HepG2 (cell line): ENCODE results near the gene FUBP3. TPM values are rescaled to one million over a fixed set of nuclear protein-coding genes. Genes with fewer than 3 reads are reported as not detected.

Source experiments
- ATAC-seq: fragments of 200-7000 bp; cut with Tn5 transposase; 3 replicates; pipeline ENCODE4 v1.9.1; 2020; ENCODE audit warnings: mild to moderate bottlenecking, moderate library complexity
- BruUV-seq: library from RNA; stranded (reverse); fragments of 400-500 nt; replicated peaks from 2 replicates; lab custom pipeline; 2021; lab: Mats Ljungman, UMichigan
- CTCF ChIA-PET: fragments of 300-600 bp; formaldehyde crosslinking; extraction: SDS; loops from one replicate; lab custom pipeline; 2021; ENCODE audit warnings: low total read pairs, inconsistent platforms, low intra/inter-chr PET ratio; lab: Yijun Ruan, JAX
- POLR2A ChIA-PET: fragments of 350-600 bp; sonication (Branson Sonifier 250); formaldehyde crosslinking; loops from one replicate; lab custom pipeline; 2020; ENCODE audit warnings: antibody characterized with exemption, inconsistent platforms; lab: Yijun Ruan, JAX
- DNase-seq: peaks from one replicate; pipeline ENCODE4 v3.0.0-alpha.2; 2015; ENCODE audit warnings: low spot score
- FAIRE-seq: peaks from 3 replicates; lab custom pipeline; 2011; peaks lifted over from hg19 to GRCh38; lab: Jason Lieb, UNC
- H2AFZ ChIP-seq: one replicate; pipeline ENCODE4 v1.6.1; 2011; ENCODE audit warnings: low read length, inconsistent platforms
- H3K27ac ChIP-seq: fragments of 300-600 bp; 3 replicates; pipeline ENCODE4 v1.8.0; 2011; ENCODE audit warnings: mixed run types, mild to moderate bottlenecking, mixed read lengths, low read length, inconsistent platforms; ENCODE audit not compliant: insufficient read depth; ENCODE audit errors: extremely low read length
- H3K27me3 ChIP-seq, 2 experiments: fragments of 200-600 bp in 1 of 2; 2 replicates in 1 of 2; 3 replicates in 1 of 2; pipeline versions ENCODE4 v1.6.0 to v1.8.0; 2011; ENCODE audit warnings: low read length in 2 of 2, mild to moderate bottlenecking in 2 of 2, moderate library complexity in 2 of 2, inconsistent platforms in 1 of 2; ENCODE audit not compliant: insufficient read depth in 2 of 2, control insufficient read depth in 1 of 2
- H3K36me3 ChIP-seq, 2 experiments: fragments of 200-600 bp in 1 of 2; replicated peaks in 1 of 2; 2 replicates in 1 of 2; 3 replicates in 1 of 2; pipeline versions ENCODE4 v1.5.1 to v1.8.0; 2011; ENCODE audit warnings: low read length in 2 of 2, inconsistent platforms in 1 of 2; ENCODE audit not compliant: insufficient read depth in 2 of 2, control insufficient read depth in 1 of 2
- H3K4me1 ChIP-seq: 2 replicates; pipeline ENCODE4 v1.5.1; 2012; ENCODE audit warnings: low read length, inconsistent platforms; ENCODE audit not compliant: insufficient read depth
- H3K4me2 ChIP-seq: 2 replicates; pipeline ENCODE4 v1.6.0; 2011; ENCODE audit warnings: low read depth, low read length, inconsistent platforms
- H3K4me3 ChIP-seq, 3 experiments: fragments of 200-600 bp in 1 of 3; sonication (generic), shearing (Covaris generic) in 1 of 3; replicated peaks in 1 of 3; 2 replicates each; pipeline ENCODE4 v1.5.1; 2011 to 2016; ENCODE audit warnings: low read length in 3 of 3, inconsistent platforms in 2 of 3, low read depth in 2 of 3, mild to moderate bottlenecking in 2 of 3, control low read depth in 1 of 3, mixed read lengths in 1 of 3; ENCODE audit not compliant: insufficient read depth in 1 of 3
- H3K79me2 ChIP-seq: one replicate; pipeline ENCODE4 v1.6.1; 2011; ENCODE audit warnings: low read length, inconsistent platforms; ENCODE audit not compliant: insufficient read depth
- H3K9ac ChIP-seq: 2 replicates; pipeline ENCODE4 v1.6.0; 2011; ENCODE audit warnings: mild to moderate bottlenecking, low read depth, low read length, inconsistent platforms; ENCODE audit not compliant: insufficient read depth
- H3K9me3 ChIP-seq: 2 replicates; pipeline ENCODE4 v1.5.1; 2012; ENCODE audit warnings: mild to moderate bottlenecking, low read length
- H4K20me1 ChIP-seq: 2 replicates; pipeline ENCODE4 v1.6.0; 2011; ENCODE audit warnings: inconsistent platforms, mild to moderate bottlenecking, low read length, moderate library complexity; ENCODE audit not compliant: insufficient read depth
- CEBPB ChIP-seq: IDR thresholded peaks from 2 replicates; pipeline ENCODE4 v1.6.1; 2011; ENCODE audit warnings: low read depth, low read length, improper control_type of control experiment, borderline replicate concordance
- FOXA3 ChIP-seq: IDR thresholded peaks from 2 replicates; pipeline ENCODE4 v1.6.1; 2016; ENCODE audit warnings: missing genetic modification reagents, missing compliant biosample characterization
- GATA4 ChIP-seq: sonication (generic); IDR thresholded peaks from 2 replicates; pipeline ENCODE4 v1.6.1; 2016; ENCODE audit warnings: antibody characterized with exemption, low read depth, borderline replicate concordance
- PHF21A ChIP-seq: sonication (generic); formaldehyde crosslinking; IDR thresholded peaks from 2 replicates; pipeline ENCODE4 v1.5.0; 2020; ENCODE audit warnings: mild to moderate bottlenecking, missing genetic modification reagents
- RFX1 ChIP-seq: fragments of 450-650 bp; IDR thresholded peaks from 2 replicates; pipeline ENCODE4 v1.6.1; 2017
- ZFX ChIP-seq: sonication (generic); formaldehyde crosslinking; IDR thresholded peaks from 2 replicates; pipeline ENCODE4 v1.4.0; 2020; ENCODE audit warnings: mild to moderate bottlenecking, low read depth, missing genetic modification reagents, moderate library complexity
- ZNF549 ChIP-seq: sonication (generic); formaldehyde crosslinking; IDR thresholded peaks from 2 replicates; pipeline ENCODE4 v1.5.0; 2020; ENCODE audit warnings: missing genetic modification reagents
- WGBS: methylation state at CpG from one replicate; pipeline ENCODE4 v1.1.6; 2017; ENCODE audit warnings: low lambda C conversion rate; 5-methylcytosine and 5-hydroxymethylcytosine counted together
- in situ Hi-C: cut with HindIII; loops from 2 replicates; pipeline ENCODE4 v1.10.0; 2017; ENCODE audit warnings: low pct_unique_long_range_greater_than_20kb; ENCODE audit not compliant: extremely low pct_ligation_motif_present
- intact Hi-C: fragments of 100-400 bp; cut with micrococcal nuclease; formaldehyde crosslinking; loops from one replicate; pipeline ENCODE4 v1.10.0; 2022; ENCODE audit not compliant: unreplicated experiment
- polyA plus RNA-seq, 8 experiments: library from polyadenylated mRNA; depleted of rRNA in 3 of 8; stranded (reverse) in 7 of 8; unstranded in 1 of 8; fragments of >200 nt; fragmentation: Illumina TruSeq in 4 of 8; extraction: Trizol in 4 of 8; gene quantifications; 2 replicates each; pipeline versions ENCODE4 v1.2.1 to v1.2.3, GENCODE V29; 2011 to 2016; ENCODE audit warnings: low read depth in 4 of 8, missing spikeins in 1 of 8, mixed read lengths in 1 of 8; ENCODE audit not compliant: insufficient read depth in 1 of 8
- total RNA-seq, 5 experiments: library from RNA; depleted of rRNA; stranded (reverse); fragments of >200 nt; fragmentation: Illumina TruSeq; extraction: Trizol; gene quantifications; 2 replicates each; pipeline ENCODE4 v1.2.3, GENCODE V29; 2016; ENCODE audit warnings: low read depth in 1 of 5
- TF ChIP-seq, protein P1 (sequence below): sonication (generic); formaldehyde crosslinking; IDR thresholded peaks from 2 replicates; pipeline ENCODE4 v1.9.0; 2021; ENCODE audit warnings: missing genetic modification reagents, borderline replicate concordance
- TF ChIP-seq, protein P2 (sequence below): sonication (generic); formaldehyde crosslinking; IDR thresholded peaks from 2 replicates; pipeline ENCODE4 v1.8.0; 2022; ENCODE audit warnings: mild to moderate bottlenecking, missing genetic modification reagents
- TF ChIP-seq, protein P3 (sequence below): sonication (generic); formaldehyde crosslinking; conservative IDR thresholded peaks from 2 replicates; pipeline ENCODE4 v1.4.0; 2020; ENCODE audit warnings: missing genetic modification reagents
- TF ChIP-seq, protein P4 (sequence below): sonication (generic); formaldehyde crosslinking; IDR thresholded peaks from 2 replicates; pipeline ENCODE4 v1.5.0; 2020; ENCODE audit warnings: missing genetic modification reagents
- TF ChIP-seq, protein P5 (sequence below): sonication (generic); formaldehyde crosslinking; IDR thresholded peaks from 2 replicates; pipeline ENCODE4 v1.4.0; 2020; ENCODE audit warnings: missing genetic modification reagents
- TF ChIP-seq, protein P6 (sequence below): sonication (generic); formaldehyde crosslinking; IDR thresholded peaks from 2 replicates; pipeline ENCODE4 v1.4.0; 2020; ENCODE audit warnings: mild to moderate bottlenecking, missing genetic modification reagents

Gene FUBP3
- total and polyA plus RNA-seq, 2 of the 13 experiments (the other 11 are each of a cell fraction or from before 2014, with no cell fraction given) = 28.7 to 40.0 TPM

DNA sequence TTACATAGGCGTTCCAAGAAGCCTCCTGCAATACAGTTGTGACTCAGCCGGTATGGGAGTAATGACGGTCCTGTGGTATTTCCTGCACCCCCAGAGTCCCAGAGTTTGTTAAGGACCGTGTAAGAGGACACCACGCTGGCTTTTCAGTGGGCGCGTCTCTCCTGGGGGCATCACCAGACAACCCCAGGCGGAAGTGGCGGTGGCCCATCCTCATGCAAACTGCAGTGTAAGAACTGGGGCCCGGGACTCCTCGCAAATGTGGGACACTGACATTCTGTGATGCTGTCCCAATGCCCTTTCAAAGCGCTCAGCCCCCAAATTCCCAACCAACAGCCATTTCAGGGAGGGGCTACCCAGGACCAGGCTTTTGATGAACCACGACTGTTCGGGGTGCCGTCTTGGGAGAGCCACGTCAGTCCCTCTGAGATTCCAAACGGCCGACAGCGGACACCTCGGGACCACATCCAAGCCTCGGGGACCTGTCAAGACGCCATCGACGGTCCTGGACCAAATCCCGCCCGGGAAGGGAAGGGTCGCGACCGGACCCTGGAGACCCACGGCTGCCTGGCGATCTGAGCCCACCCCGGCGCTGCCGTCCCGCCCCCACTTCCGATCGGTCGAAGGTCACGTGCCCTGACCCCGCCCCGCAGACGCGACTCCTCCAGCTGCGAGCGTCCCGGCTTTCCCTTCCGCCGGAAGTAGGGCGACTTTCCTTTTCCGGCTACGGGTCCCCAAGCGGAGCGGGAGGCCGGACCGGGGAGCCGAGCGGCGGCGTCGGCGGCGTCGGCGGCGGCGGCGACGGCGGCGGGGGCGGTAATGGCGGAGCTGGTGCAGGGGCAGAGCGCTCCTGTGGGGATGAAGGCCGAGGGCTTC lies at the start of gene FUBP3 (continued):
- TF ChIP-seq, protein P1, sequence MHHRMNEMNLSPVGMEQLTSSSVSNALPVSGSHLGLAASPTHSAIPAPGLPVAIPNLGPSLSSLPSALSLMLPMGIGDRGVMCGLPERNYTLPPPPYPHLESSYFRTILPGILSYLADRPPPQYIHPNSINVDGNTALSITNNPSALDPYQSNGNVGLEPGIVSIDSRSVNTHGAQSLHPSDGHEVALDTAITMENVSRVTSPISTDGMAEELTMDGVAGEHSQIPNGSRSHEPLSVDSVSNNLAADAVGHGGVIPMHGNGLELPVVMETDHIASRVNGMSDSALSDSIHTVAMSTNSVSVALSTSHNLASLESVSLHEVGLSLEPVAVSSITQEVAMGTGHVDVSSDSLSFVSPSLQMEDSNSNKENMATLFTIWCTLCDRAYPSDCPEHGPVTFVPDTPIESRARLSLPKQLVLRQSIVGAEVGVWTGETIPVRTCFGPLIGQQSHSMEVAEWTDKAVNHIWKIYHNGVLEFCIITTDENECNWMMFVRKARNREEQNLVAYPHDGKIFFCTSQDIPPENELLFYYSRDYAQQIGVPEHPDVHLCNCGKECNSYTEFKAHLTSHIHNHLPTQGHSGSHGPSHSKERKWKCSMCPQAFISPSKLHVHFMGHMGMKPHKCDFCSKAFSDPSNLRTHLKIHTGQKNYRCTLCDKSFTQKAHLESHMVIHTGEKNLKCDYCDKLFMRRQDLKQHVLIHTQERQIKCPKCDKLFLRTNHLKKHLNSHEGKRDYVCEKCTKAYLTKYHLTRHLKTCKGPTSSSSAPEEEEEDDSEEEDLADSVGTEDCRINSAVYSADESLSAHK (CRISPR knock-in tag) = no peak
- peak; percentile 48; the same call in 1 of the 2 replicates for TF ChIP-seq GATA4
- TF ChIP-seq, protein P2, sequence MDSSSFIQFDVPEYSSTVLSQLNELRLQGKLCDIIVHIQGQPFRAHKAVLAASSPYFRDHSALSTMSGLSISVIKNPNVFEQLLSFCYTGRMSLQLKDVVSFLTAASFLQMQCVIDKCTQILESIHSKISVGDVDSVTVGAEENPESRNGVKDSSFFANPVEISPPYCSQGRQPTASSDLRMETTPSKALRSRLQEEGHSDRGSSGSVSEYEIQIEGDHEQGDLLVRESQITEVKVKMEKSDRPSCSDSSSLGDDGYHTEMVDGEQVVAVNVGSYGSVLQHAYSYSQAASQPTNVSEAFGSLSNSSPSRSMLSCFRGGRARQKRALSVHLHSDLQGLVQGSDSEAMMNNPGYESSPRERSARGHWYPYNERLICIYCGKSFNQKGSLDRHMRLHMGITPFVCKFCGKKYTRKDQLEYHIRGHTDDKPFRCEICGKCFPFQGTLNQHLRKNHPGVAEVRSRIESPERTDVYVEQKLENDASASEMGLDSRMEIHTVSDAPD (CRISPR knock-in tag) = peak; percentile 20; the same call in 1 of the 2 replicates
- TF ChIP-seq, protein P3, sequence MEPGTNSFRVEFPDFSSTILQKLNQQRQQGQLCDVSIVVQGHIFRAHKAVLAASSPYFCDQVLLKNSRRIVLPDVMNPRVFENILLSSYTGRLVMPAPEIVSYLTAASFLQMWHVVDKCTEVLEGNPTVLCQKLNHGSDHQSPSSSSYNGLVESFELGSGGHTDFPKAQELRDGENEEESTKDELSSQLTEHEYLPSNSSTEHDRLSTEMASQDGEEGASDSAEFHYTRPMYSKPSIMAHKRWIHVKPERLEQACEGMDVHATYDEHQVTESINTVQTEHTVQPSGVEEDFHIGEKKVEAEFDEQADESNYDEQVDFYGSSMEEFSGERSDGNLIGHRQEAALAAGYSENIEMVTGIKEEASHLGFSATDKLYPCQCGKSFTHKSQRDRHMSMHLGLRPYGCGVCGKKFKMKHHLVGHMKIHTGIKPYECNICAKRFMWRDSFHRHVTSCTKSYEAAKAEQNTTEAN (CRISPR knock-in tag) = no peak

DNA sequence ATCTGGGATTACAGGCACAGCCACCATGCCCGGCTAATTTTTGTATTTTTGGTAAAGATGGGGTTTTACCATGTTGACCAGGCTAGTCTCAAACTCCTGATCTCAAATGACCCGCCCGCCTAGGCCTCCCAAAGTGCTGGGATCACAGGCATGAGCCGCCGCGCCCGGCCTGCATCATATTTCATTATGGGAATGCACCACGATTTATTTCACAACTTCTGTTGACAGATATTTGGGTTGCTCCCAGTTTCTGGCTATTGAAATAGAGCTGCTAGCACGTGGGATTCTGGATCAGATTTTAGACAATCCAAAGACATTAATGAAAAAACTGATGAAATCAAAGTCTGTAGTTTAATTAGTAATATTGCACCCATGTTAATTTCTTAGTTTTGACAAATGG lies 48.4 kb upstream of the FUBP3 start:
- no peaks in the 10 kb centered on the region for H4K20me1 ChIP-seq
- peaks cover 66% of the 10 kb centered on the region for H3K4me1 ChIP-seq
- DNase-seq (peak; percentile 36), ATAC-seq (no peak), FAIRE-seq (no peak)
- H3K27ac ChIP-seq = no peak overlapping the region
- POLR2A ChIA-PET = interaction anchor here (0.8 to 7.3 kb wide), 2 partner anchors 9 to 32 kb away, joined by 3 to 86 read pairs; no protein-coding TSS in a partner anchor
- H3K27me3 ChIP-seq = no peaks in the 10 kb centered on the region; a peak in 1 of 5 replicates
- no peak overlapping the region for H3K4me3 ChIP-seq
- CTCF ChIA-PET = no interaction called here
- H3K36me3 ChIP-seq = no peaks in the 10 kb centered on the region
- intact Hi-C loops (no loop called here), in situ Hi-C loops (no loop called here)
- no peak overlapping the region for H2AFZ ChIP-seq
- WGBS = 5% methylated on average over 9 of the region's 9 CpGs
- H3K9ac ChIP-seq = no peak overlapping the region
- no peaks in the 10 kb centered on the region for H3K79me2 ChIP-seq
- H3K9me3 ChIP-seq = no peaks in the 10 kb centered on the region
- no TSS peak for BruUV-seq
- H3K4me2 ChIP-seq = no peak overlapping the region
- TF ChIP-seq CEBPB (peak; percentile 65; the same call in 1 of the 2 replicates), RFX1 (no peak), PHF21A (CRISPR knock-in tag) (0 out of 2 replicates have a peak, but pooled peaks have one; percentile 15), ZNF549 (CRISPR knock-in tag) (no peak), FOXA3 (CRISPR knock-in tag) (0 out of 2 replicates have a peak, but pooled peaks have one; percentile 15), ZFX (CRISPR knock-in tag) (0 out of 2 replicates have a peak, but pooled peaks have one; percentile 19)
- TF ChIP-seq, protein P4, sequence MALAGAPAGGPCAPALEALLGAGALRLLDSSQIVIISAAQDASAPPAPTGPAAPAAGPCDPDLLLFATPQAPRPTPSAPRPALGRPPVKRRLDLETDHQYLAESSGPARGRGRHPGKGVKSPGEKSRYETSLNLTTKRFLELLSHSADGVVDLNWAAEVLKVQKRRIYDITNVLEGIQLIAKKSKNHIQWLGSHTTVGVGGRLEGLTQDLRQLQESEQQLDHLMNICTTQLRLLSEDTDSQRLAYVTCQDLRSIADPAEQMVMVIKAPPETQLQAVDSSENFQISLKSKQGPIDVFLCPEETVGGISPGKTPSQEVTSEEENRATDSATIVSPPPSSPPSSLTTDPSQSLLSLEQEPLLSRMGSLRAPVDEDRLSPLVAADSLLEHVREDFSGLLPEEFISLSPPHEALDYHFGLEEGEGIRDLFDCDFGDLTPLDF (CRISPR knock-in tag) = no peak
- TF ChIP-seq, protein P5, sequence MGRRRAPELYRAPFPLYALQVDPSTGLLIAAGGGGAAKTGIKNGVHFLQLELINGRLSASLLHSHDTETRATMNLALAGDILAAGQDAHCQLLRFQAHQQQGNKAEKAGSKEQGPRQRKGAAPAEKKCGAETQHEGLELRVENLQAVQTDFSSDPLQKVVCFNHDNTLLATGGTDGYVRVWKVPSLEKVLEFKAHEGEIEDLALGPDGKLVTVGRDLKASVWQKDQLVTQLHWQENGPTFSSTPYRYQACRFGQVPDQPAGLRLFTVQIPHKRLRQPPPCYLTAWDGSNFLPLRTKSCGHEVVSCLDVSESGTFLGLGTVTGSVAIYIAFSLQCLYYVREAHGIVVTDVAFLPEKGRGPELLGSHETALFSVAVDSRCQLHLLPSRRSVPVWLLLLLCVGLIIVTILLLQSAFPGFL (CRISPR knock-in tag) = no peak
- TF ChIP-seq, protein P6, sequence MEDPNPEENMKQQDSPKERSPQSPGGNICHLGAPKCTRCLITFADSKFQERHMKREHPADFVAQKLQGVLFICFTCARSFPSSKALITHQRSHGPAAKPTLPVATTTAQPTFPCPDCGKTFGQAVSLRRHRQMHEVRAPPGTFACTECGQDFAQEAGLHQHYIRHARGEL (CRISPR knock-in tag) = no peak
